Fibroblast of skin of scalp (primary cell): Measurements from ENCODE around the gene TMEM225. TPM values are rescaled to one million over a fixed set of nuclear protein-coding genes. Genes with fewer than 3 reads are reported as not detected.
"Not testable (repeated sequence)": the region's sequence is repeated elsewhere in the genome, so short reads cannot be mapped to it uniquely, and the experiment has no call there.

Source experiments
- DNase-seq: peaks from one replicate; pipeline ENCODE4 v3.0.0-alpha.2; 2013
- polyA plus RNA-seq, 2 experiments: library from polyadenylated mRNA; unstranded; fragments of 120-200 nt; gene quantifications; one replicate each; pipeline ENCODE4 v1.2.1, GENCODE V29; 2013; ENCODE audit not compliant: insufficient read length in 2 of 2

Gene TMEM225, protein sequence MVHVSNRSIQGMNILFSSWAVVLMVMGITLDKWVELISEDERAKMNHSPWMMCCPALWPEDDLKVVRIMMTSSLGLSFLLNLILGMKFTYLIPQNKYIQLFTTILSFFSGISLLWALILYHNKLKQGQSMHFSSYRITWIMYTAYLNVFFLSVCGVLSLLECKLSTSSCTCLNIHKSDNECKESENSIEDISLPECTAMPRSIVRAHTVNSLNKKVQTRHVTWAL
- polyA plus RNA-seq (2013, experiment 1 of 2; ENCODE audit: insufficient read length), result not detected
- polyA plus RNA-seq (2013, experiment 2 of 2; ENCODE audit: insufficient read length), result not detected

DNA sequence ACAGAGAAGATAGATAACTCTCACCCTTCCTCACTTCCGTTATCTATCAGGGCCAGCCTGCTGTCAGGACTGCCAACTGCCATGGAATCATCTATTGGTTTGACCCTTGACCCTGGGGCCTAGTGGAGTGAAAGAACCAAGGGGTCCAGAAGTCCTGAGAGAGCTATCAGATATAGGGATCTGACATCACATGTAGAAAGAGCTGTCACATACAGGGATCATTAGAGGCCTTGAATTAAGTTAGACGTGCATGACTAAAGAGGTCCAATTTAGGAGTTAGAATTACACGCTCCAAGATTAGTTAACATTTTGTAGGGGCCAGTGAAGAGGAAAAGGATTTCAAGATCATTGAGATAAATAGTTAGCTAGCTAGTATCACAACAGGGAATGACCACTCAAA, at the start of gene TMEM225:
Gene TMEM225, minus strand, starts transcription at position 101 of the 400 bp plus-strand sequence. CDS start 245 bp downstream, outside the sequence.
- DNase-seq, result no peak

DNA sequence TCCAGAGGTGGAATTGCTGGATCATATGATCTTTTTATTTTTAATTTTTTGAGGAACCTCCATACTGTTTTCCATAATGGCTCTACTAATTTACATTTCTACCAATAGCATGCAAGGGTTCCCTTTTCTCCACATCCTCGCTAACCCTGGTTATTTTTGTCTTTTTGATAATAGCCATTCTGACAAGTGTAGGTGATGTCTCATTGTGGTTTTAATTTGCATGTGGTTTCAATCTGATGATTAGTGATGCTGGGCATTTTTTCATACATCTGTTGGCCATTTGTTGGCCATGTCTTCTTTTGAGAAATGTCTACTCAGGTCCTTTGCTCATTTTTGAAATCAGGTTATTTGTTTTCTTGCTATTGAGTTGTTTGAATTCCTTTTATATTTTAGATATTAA, 38.6 kb upstream of the TMEM225 start:
- no peak for DNase-seq

DNA sequence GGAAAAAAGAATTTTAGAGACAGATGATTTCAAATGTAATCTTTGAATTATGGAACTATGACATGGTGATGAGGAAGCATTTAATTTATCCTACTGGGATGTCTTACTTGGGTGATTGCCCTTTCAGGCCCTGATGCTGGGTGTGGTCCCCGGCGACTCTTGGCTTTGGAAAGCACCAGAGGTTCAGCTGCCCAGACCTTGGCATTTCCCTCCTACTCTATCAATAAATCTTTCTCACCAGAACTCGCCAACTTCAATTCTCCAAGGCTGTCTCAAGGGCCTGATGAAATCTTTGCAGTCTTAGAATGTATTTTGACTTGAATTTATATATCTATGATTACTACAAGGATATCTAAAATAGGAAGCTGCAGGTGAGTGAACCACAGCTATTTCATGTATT, 35.5 kb upstream of the TMEM225 start:
- DNase-seq, result no peak

DNA sequence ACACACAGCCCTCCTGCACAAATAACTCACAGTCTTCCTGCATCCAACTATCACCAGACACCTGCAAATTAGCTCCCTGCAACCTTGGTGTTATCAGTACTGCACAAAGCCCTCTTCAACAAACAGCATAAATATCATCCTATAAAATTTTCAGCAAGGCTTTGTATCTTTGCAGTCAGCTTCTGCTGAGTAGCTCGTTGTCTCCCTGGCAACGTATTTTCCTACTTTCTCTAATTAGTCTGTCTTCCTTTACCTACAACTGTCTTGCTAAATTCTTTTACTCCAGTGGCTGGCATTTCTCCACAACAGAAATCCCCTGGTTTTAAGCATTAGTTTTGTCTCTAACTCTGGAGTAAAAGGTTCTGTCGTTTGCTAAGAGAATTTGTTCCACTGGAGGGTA, 20.4 kb upstream of the TMEM225 start:
- DNase-seq, result no peak

DNA sequence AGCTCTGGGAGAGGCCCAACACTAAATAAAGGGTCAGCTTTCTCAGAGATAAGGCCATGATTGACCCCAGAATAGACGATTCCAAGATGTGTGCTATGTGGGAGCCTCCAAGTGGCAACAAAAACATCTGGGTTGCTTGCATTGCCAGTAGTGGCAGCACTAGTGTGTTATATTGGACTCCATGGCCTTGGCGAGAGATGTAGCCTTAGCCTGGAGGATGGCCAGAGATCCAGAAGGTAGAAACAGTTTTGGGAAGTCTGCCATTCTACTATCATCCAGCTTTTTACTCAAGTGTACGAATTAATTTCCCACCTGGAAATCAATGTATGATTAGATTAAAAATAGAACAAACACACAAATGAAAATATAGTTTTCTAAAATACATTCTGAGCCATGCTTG, 19.5 kb upstream of the TMEM225 start:
- DNase-seq, result no peak

DNA sequence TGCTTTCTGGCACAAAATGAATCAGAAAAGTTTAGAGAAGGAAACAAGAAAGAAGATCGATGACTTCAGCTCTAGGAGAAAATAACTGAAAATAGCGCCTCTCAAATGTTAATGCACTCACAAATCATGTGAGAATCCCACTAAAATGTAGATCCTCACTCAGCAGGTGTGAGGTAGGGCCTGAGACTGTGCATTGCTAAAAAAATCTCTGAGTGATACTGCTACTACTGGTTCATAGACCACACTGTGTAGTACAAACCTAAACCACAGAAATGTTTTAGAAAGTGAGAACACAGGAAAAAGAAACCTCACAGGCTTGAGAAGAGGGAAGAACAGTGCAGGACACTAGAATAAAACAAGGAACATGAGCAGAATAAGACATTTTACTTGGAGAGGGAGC, 18.5 kb upstream of the TMEM225 start:
- DNase-seq, result no peak

DNA sequence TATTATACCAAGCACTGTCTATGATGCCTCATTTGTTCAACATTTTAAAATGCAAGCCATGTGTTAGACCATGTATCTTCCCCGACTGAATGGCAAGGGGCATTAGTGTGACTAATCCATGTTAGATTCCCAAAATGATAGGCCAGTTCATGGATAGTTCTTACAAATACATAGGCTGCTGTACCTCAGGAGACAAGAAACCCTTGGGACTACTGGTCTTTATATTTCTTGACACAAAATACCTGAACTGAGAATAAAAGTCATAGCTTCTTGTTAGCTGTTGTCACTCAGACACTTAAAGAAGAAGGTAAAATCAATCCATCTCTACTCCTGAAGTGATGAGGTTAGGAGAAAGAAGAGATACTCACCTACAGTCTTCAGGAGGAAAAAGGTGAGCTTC, 16.4 kb upstream of the TMEM225 start, which contains the start of gene OR8D4:
Gene OR8D4, plus strand, starts transcription at position 301 of the 400 bp plus-strand sequence. CDS start 4,265 bp downstream, outside the sequence.
- no peak for DNase-seq

DNA sequence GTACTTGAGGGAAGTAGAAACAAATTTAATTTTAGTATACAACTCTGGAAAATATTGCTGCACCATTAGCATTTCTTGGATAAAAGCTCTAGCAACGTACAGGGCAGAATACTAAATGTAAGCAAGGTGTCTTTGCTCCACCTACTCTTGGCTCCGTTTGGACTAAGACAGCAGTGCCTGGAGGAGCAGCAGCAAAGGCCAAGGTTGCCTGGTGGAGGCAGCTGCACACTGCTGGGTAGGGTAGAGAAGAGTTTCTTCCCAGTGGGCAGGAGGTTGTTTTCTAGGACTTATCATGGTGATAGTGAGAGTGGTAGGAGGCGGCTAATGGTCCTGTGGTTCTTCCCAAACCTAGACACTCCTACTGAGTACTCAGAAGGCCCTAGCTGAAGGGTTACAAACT, 14.3 kb upstream of the TMEM225 start:
- no peak for DNase-seq

DNA sequence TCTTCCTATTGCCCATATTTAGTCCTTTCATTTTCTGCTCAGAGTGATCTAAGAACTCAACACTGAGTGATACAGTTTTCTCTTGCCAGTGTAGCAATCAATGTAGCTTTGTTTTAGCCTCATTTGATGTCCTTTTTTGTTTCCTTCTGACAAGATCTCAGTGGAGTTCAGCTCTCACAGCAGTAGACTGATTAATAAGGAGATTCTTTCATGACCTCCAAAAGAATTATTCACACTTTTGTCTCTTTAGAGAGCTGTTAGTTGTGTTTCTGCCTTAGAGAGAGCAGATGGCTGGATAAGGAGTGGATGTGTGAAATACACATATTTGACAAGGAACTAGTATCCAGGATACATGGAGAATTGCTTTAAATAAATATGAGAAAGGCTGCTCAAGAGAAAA, 6.6 kb upstream of the TMEM225 start:
- no peak for DNase-seq

DNA sequence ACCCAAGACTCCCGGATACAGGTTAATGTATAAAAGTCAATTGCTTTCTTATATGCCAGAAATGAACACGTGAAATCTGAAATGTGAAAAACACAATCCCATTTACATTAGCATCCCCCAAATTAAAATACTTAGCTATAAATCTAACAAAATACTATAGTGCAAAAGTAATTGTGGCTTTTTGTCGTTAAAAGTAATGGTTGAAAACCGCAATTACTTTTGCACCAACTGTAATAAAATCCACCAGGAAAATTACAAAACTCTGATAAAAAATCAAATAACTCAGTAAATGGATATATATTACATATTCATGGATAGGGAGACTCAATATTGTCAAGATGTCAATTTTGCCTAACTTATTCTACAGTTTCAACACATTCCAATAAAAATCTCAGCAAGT, 4.6 kb downstream of the TMEM225 start:
- DNase-seq, result no peak

DNA sequence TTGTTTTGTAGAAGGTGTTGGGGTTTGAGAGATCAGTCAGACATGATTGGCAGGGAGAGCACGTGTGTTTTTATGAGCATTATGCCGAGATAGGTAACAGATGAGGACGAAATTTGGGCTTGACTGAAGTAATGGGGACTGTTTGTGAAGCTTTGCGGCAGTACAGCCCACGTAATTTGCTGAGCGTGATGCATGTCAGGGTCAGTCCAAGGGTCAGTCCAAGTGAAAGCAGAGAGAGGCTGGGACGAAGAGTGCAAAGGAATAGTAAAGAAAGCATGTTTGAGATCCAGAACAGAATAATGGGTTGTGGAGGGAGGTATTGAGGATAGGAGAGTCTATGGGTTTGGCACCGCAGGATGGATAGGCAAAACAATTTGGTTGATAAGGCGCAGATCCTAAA, 17.7 kb downstream of the TMEM225 start:
- not testable (repeated sequence) for DNase-seq

DNA sequence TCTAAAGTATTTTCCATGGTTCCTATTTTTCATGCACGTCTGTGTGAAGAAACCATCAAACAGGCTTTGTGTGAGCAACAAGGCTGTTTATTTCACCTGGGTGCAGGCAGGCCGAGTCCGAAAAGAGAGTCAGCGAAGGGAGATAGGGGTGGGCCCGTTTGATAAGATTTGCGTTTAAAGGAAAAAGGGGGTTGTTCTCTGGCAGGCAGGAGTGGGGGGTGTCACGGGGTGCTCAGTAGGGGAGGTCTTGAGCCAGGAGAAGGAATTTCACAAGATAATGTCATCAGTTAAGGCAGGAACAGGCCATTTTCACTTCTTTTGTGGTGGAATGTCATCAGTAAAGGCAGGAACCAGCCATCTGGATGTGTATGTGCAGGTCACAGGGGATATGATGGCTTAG, 20.2 kb downstream of the TMEM225 start:
- not testable (repeated sequence) for DNase-seq

DNA sequence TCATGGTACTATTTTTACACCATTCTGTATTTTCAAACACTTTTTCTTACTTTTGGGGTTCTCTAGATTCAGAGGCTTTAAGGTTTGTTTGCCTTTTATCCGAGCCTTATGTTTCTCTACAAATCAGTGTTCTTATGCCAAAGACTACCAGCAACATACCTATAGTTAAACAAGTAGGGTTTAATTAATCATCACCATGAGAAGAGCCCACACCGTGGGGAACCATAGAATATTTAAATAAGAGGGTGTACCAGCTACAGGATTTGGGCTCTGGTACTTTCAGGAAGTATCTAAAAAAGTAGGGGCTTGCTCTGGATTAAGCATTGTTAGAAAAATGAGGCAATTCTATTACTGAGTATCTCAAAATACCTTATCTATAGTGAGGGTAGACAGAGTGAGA, 25.7 kb downstream of the TMEM225 start:
- DNase-seq, result no peak

DNA sequence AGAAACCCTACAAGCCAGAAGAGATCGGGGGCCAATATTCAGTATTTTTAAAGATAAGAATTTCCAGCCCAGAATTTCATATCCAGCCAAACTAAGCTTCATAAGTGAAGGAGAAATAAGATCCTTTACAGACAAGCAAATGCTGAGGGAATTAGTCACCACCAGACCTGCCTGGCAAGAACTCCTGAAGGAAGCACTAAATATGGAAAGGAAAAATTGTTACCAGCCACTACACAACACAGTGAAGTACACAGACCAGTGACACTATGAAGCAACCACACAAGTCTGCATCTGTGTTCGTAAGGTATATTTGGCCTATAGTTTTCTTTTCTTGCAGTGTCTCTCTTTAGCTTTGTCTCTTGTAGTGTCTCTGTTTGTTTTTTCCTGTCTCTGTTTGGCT, 29.0 kb downstream of the TMEM225 start:
- DNase-seq, result no peak

DNA sequence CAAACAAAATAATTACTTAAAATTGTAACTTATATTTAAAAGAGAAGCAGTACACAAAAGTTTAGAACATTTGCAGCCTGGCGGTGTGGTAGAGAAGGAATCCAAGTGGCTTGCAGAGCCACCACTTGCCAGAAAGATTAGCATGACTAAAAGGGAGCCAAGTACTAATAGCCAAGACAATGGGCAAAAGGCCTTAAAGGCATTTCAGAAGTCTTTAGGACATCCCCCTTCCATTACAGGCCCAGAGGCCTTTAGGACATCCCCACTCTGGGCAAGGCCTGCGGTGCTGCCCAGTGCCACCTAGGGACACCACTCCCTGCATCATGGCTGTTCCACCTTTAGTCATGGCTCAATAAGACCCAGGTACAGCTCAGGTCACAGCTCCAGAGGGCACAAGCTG, 32.4 kb downstream of the TMEM225 start:
- DNase-seq, result no peak

DNA sequence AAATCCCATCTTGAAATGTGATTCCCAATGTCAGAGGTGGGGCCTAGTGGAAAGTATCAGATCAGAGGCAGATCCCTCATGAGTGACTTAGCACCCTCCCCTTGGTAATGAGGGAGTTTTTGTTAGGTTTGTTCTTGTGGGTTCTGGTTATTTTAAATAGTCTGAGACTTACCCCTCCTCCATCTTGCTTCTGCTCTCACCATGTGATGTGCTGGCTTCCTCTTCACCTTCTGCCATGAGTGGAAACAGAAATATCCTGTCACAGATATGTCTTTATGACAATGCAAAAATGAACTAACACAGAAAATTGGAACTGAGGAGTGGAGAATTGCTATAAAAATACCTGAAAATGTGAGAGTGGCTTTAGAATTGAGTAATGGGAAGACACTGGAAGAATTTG, 33.1 kb downstream of the TMEM225 start:
- DNase-seq, result no peak

DNA sequence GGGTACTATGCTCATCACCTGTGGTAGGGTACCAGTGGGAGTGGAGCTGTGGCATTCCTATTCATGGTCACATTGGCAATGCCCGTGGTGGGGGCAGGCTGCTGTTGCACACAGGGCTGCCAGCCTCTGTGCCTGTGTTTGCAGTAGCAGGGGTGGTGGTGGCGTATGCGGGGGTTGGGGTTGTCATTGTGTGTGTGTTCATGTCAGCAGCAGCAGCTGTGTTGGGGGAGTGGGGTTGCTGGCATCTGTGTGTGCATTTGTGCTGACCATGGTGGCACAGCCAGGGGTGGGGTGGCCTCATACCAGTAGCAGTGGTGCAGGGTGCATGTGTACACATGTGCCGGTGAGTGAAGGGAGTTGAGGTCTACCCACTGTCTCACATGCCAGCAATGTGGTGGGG, 34.4 kb downstream of the TMEM225 start:
- no peak for DNase-seq

DNA sequence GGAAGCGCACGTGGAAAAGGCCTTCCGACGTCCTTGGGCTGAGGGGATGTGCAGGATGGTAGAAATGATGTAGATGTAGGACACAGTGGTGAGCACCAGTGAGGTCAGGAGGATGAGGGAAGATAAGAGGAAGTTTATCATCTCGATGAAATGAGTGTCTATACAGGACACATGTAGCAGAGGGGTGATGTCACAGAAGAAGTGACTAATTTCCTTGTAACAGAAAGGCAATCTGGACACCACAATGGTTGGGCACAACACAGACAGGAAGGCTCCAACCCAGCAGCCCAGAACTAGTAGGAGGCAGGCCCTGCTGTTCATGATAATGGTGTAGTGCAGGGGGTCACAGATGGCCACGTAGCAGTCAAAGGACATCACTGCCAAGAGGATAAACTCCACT, 44.3 kb downstream of the TMEM225 start:
- no peak for DNase-seq

DNA sequence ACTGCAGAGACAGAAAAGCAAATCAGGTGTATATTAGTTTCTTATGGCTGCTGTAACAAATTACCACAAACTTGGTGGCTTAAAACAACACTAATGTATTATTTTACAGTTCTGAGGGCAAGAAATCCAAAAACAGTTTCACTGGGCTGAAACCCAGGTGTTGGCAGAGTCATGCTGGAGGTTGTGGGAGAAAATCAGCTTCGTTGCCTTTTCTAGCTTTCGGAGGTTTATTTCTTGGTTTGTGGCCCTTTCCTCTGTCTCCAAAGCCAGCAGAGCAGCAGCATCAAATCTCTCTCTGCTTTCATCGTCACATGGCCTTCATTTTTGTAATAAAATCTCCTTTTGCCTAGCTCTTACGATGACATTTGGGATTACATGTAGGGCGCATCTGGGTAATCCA, 46.3 kb downstream of the TMEM225 start:
- DNase-seq, result no peak

DNA sequence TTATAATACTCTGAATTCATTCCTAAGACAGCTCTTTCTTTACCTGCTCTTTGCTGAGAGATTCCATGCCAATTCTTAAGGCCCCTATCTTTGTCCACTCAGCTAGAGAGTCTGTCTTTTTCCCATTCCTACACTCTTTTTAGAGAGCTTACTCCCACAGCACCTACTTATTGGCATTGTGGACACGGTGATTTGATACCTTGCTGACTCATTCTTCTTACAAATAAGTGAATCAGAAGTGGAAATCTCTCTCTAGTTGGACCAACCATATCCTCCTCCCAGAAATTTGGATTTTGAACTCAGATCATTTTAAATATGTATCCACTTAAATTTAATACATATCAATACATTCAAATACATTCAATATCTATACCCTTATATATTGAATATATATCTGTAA, 46.8 kb downstream of the TMEM225 start:
- DNase-seq, result no peak

DNA sequence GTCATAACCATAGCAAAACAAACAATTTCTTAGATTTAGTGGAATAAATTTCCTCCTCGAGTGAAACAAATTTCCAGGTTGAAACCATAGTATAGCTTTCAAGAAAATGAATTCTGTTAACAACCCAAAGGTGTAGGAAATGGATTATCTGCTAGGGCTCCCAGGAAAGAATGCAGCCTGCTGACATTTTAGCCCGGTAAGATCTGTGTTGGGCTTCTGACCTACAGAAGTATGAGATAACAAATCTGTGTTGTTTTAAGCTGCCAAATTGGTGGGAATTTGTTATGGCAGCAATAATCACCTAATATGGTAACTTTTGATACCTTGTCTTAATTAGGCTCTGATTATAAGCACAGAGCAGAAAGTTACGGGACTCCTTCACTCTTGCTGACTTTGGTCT, 47.3 kb downstream of the TMEM225 start:
- no peak for DNase-seq

DNA sequence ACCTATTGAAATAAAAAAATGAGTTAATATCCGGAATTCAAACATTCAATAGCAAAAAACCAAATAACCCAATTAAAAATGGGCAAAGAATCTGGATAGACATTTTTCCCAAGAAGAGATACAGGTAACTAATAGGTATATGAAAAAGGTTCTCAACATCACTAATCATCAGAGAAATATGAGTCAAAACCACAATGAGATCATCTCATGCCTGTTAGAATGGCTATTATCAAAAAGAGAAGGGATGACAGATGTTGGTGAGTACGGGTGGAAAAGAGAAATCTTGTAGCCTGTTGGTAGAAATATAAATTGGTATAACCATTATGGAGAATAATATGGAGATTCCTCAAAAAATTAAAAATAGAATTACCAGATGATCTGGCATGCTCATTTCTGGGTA, 52.4 kb downstream of the TMEM225 start:
- no peak for DNase-seq
